Mesenchymal stem cell (in vitro differentiated cells and primary cell): Measurements from ENCODE around the gene LMF1.

ENCODE experiments used
- DNase-seq: peaks from one replicate; pipeline ENCODE4 v3.0.0-alpha.2; 2013
- H2AFZ ChIP-seq: one replicate; pipeline ENCODE4 v1.6.1; 2013; ENCODE audit warnings: low read depth, mild to moderate bottlenecking, control low read depth, inconsistent platforms, low read length, moderate library complexity
- H2AK5ac ChIP-seq: 2 replicates; pipeline ENCODE4 v1.6.1; 2013; ENCODE audit warnings: low read length, moderate library complexity, mild to moderate bottlenecking, inconsistent platforms; ENCODE audit not compliant: severe bottlenecking
- H2BK120ac ChIP-seq: one replicate; pipeline ENCODE4 v1.6.1; 2013; ENCODE audit warnings: low read depth, mild to moderate bottlenecking, inconsistent platforms, low read length, moderate library complexity
- H2BK12ac ChIP-seq, 2 experiments: one replicate each; pipeline ENCODE4 v1.6.1; 2013; ENCODE audit warnings: inconsistent platforms in 2 of 2, low read length in 2 of 2, mild to moderate bottlenecking in 2 of 2, moderate library complexity in 2 of 2, control low read depth in 1 of 2
- H2BK15ac ChIP-seq: one replicate; pipeline ENCODE4 v1.6.1; 2013; ENCODE audit warnings: mild to moderate bottlenecking, low read depth, inconsistent platforms; ENCODE audit not compliant: poor library complexity, severe bottlenecking
- H2BK5ac ChIP-seq: 2 replicates; pipeline ENCODE4 v1.6.1; 2013; ENCODE audit warnings: low read depth, mild to moderate bottlenecking, low read length, control low read depth, inconsistent platforms; ENCODE audit not compliant: poor library complexity, severe bottlenecking
- H3K14ac ChIP-seq, 2 experiments: one replicate each; pipeline ENCODE4 v1.6.1; 2013; ENCODE audit warnings: inconsistent platforms in 2 of 2, low read length in 2 of 2, control low read depth in 1 of 2, mild to moderate bottlenecking in 1 of 2, moderate library complexity in 1 of 2
- H3K18ac ChIP-seq, 2 experiments: one replicate each; pipeline ENCODE4 v1.6.1; 2013; ENCODE audit warnings: inconsistent platforms in 2 of 2, low read length in 2 of 2, control low read depth in 1 of 2, low read depth in 1 of 2, mild to moderate bottlenecking in 1 of 2
- H3K23ac ChIP-seq, 2 experiments: one replicate each; pipeline ENCODE4 v1.6.1; 2013; ENCODE audit warnings: inconsistent platforms in 2 of 2, low read length in 2 of 2, mild to moderate bottlenecking in 2 of 2, moderate library complexity in 2 of 2, control low read depth in 1 of 2
- H3K27ac ChIP-seq: 2 replicates; pipeline ENCODE4 v1.5.1; 2013; ENCODE audit warnings: mild to moderate bottlenecking, moderate library complexity, low read length, control low read depth, inconsistent platforms; ENCODE audit not compliant: poor library complexity, severe bottlenecking
- H3K27me3 ChIP-seq, 2 experiments: 2 replicates each; pipeline versions ENCODE4 v1.6.1 to v1.7.0; 2013; ENCODE audit warnings: low read length in 2 of 2, mild to moderate bottlenecking in 2 of 2, moderate library complexity in 2 of 2, control low read depth in 1 of 2, inconsistent platforms in 1 of 2; ENCODE audit not compliant: control insufficient read depth in 1 of 2, insufficient read depth in 1 of 2
- H3K36me3 ChIP-seq, 2 experiments: 2 replicates each; pipeline versions ENCODE4 v1.6.1 to v1.7.0; 2013; ENCODE audit warnings: low read length in 2 of 2, control low read depth in 1 of 2, inconsistent platforms in 1 of 2, low read depth in 1 of 2, mild to moderate bottlenecking in 1 of 2; ENCODE audit not compliant: insufficient read depth in 2 of 2, control insufficient read depth in 1 of 2
- H3K4ac ChIP-seq, 2 experiments: one replicate each; pipeline ENCODE4 v1.6.1; 2013; ENCODE audit warnings: inconsistent platforms in 2 of 2, low read length in 2 of 2, mild to moderate bottlenecking in 2 of 2, moderate library complexity in 2 of 2, control low read depth in 1 of 2, low read depth in 1 of 2
- H3K4me1 ChIP-seq: 2 replicates; pipeline ENCODE4 v1.6.1; 2013; ENCODE audit warnings: low read depth, low read length, control low read depth; ENCODE audit not compliant: control insufficient read depth, insufficient read depth
- H3K4me2 ChIP-seq: 2 replicates; pipeline ENCODE4 v1.6.1; 2013; ENCODE audit warnings: low read length, mild to moderate bottlenecking, inconsistent platforms; ENCODE audit not compliant: poor library complexity, severe bottlenecking
- H3K4me3 ChIP-seq, 2 experiments: 2 replicates each; pipeline versions ENCODE4 v1.5.1 to v1.7.0; 2013; ENCODE audit warnings: low read length in 2 of 2, mild to moderate bottlenecking in 2 of 2, control low read depth in 1 of 2, low read depth in 1 of 2; ENCODE audit not compliant: insufficient read depth in 1 of 2
- H3K79me1 ChIP-seq: replicated peaks from 2 replicates; pipeline ENCODE4 v1.6.1; 2013; ENCODE audit warnings: mild to moderate bottlenecking, control low read depth, low read length, inconsistent platforms; ENCODE audit not compliant: poor library complexity, severe bottlenecking
- H3K9ac ChIP-seq: 2 replicates; pipeline ENCODE4 v1.7.0; 2013; ENCODE audit warnings: mild to moderate bottlenecking, low read length, moderate library complexity
- H3K9me3 ChIP-seq: 2 replicates; pipeline ENCODE4 v1.7.0; 2013; ENCODE audit warnings: mild to moderate bottlenecking, low read length; ENCODE audit not compliant: control insufficient read depth
- H4K8ac ChIP-seq: one replicate; pipeline ENCODE4 v1.6.1; 2013; ENCODE audit warnings: inconsistent platforms, mild to moderate bottlenecking, low read length, moderate library complexity
- H4K91ac ChIP-seq: one replicate; pipeline ENCODE4 v1.6.1; 2013; ENCODE audit warnings: mild to moderate bottlenecking, low read length, inconsistent platforms
- WGBS: methylation state at CpG from one replicate; pipeline ENCODE4 v1.1.7; 2013; ENCODE audit warnings: mixed read lengths; 5-methylcytosine and 5-hydroxymethylcytosine counted together

Gene LMF1

DNA sequence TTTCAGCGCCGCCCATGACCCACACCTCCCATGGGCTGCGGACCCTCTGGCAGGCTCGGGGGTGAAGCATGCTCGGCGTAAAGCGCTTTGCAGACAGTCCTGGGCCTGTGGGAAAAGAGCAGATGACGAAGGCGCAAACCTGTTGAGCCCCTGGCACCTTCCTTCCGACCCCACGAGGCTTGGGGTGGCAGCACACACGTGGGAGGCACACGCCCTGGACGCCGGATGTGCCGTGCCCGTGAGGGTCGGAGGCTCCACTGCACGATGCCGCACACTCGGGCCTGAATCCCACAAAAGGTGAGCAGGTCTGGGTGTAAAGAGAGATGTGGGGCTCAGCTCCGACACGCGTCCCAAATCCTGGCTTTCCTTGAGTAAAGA lies 71.1 kb downstream of the LMF1 start:
- Histone ChIP-seq H2BK12ac (no peak overlapping the region), H3K4me1 (no peaks in the 10 kb centered on the region), H3K27me3 (no peaks in the 10 kb centered on the region), H3K27ac (no peak overlapping the region), H2AK5ac (no peak overlapping the region), H3K23ac (no peak overlapping the region), H2BK15ac (no peak overlapping the region), H2BK120ac (no peak overlapping the region), H3K4me3 (no peak overlapping the region), H3K9me3 (no peaks in the 10 kb centered on the region), H4K91ac (no peak overlapping the region), H2BK5ac (no peak overlapping the region), H3K18ac (no peak overlapping the region), H2AFZ (no peak overlapping the region), H3K14ac (no peak overlapping the region), H3K9ac (no peak overlapping the region), H4K8ac (no peak overlapping the region), H3K4ac (no peak overlapping the region), H3K4me2 (no peak overlapping the region), H3K36me3 (no peaks in the 10 kb centered on the region), H3K79me1 (no peaks in the 10 kb centered on the region)
- DNase-seq: no peak
- 80% methylated on average over 24 of the region's 24 CpGs for WGBS

DNA sequence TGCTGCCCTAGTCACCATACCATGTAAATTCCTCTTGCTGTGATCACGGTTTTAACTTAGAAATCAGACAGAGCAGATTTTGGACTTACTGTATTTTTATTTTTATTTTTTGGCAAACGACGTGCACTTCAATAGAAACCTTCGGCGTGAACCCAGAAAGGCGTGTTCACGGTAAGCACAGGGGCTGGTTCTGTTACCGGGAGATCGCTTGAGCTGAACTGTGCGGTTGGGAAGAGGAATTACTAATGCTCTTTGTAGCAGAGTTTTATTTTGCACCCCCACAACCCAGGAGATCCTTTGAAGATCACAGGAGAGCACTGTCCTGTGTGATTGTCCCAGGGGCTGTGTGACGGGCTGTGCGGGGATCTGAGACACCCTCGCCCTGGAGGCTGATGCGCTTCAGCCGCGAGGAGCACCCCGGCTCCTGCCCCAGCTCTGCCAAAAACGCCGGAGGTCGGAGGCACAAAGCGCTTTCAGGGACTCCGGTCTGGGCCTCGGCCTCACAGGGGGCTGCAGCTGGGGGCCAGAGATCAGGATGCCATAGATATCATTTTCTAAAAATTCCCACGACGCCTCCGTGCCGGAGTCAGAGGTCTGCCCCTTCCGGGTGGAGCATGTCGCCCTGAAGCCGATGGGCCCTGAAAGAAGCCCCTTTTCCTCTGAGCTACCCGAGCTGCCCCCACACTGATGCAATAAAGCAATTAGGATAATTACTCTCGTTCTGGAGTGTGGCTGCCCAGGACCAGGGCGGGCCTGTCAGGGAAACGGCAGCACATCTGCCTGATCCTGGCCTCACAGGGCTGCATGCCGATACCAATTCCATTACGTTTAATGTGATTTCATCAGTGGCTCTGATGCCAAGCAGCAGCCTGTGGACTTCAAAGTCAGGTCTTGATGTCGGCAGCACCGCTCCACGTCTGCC lies 71.8 kb downstream of the LMF1 start:
- H3K27me3 ChIP-seq: no peaks in the 10 kb centered on the region
- no peak overlapping the region for H3K27ac ChIP-seq
- no peaks in the 10 kb centered on the region for H3K9me3 ChIP-seq
- H3K79me1 ChIP-seq: no peaks in the 10 kb centered on the region
- no peak for DNase-seq
- no peak overlapping the region for H2BK120ac ChIP-seq
- H3K4ac ChIP-seq: no peak overlapping the region
- H3K4me2 ChIP-seq: no peak overlapping the region
- no peak overlapping the region for H3K23ac ChIP-seq
- no peak overlapping the region for H2BK5ac ChIP-seq
- H2BK15ac ChIP-seq: no peak overlapping the region
- no peak overlapping the region for H2AK5ac ChIP-seq
- WGBS: 82% methylated on average over 39 of the region's 39 CpGs
- no peak overlapping the region for H3K14ac ChIP-seq
- no peak overlapping the region for H3K9ac ChIP-seq
- H3K36me3 ChIP-seq: no peaks in the 10 kb centered on the region
- H2BK12ac ChIP-seq: no peak overlapping the region
- H3K4me1 ChIP-seq: no peaks in the 10 kb centered on the region
- H2AFZ ChIP-seq: no peak overlapping the region
- H4K91ac ChIP-seq: no peak overlapping the region
- no peak overlapping the region for H3K18ac ChIP-seq
- no peak overlapping the region for H3K4me3 ChIP-seq
- H4K8ac ChIP-seq: no peak overlapping the region

DNA sequence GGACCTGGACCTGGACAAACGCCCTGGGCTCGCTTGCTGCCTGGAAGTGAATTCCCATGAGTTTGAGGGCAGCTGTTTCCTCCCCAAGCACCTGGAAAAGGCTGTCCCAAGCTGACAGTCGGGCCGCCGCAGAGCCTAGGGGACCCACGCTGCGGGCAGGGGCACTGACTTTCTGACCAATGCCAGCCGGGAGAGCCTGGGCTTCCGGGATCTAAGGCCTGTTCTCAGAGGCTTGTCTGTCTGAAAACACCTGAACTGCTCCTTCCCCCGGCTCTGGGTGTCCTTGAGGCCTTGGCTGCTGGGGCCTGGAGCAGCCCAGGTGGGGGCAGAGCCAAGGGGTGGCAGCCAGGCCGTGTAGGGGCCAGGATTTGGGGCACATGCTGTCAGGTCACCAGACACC lies 72.6 kb downstream of the LMF1 start:
- Histone ChIP-seq H3K4me3 (no peak overlapping the region), H3K14ac (no peak overlapping the region), H2AFZ (no peak overlapping the region), H2BK5ac (no peak overlapping the region), H3K79me1 (no peaks in the 10 kb centered on the region), H3K4ac (no peak overlapping the region), H2BK15ac (no peak overlapping the region), H3K4me1 (no peaks in the 10 kb centered on the region), H3K9ac (no peak overlapping the region), H4K8ac (no peak overlapping the region), H3K27me3 (no peaks in the 10 kb centered on the region), H3K27ac (no peak overlapping the region), H2BK12ac (no peak overlapping the region), H3K18ac (no peak overlapping the region), H2AK5ac (no peak overlapping the region), H3K23ac (no peak overlapping the region), H3K9me3 (no peaks in the 10 kb centered on the region), H4K91ac (no peak overlapping the region), H3K4me2 (no peak overlapping the region), H3K36me3 (no peaks in the 10 kb centered on the region), H2BK120ac (no peak overlapping the region)
- WGBS: 82% methylated on average over 11 of the region's 11 CpGs
- DNase-seq: no peak

DNA sequence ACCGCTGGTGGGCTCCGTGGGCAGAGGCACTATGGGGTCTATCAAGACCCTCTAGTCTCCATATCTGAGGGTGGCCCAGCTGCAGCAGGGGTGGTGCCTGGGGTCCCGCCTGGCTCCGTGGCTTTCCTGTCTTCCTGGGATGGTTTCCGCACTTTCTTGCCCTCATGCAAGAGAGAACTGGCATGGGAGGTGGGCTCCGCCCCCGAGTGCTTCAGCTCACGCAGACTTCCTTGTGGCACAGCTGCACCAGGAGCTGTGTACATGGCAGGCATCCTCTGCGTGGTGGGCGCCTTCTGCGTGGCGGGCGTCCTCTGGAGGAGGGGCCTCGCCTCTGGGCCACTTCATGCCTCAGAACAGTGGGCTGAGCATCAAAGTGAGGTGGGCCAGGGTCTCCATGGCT lies 73.1 kb downstream of the LMF1 start:
- 79% methylated on average over 14 of the region's 14 CpGs for WGBS
- Histone ChIP-seq H3K9ac (no peak overlapping the region), H3K23ac (no peak overlapping the region), H3K79me1 (no peaks in the 10 kb centered on the region), H2BK15ac (no peak overlapping the region), H3K18ac (no peak overlapping the region), H3K9me3 (no peaks in the 10 kb centered on the region), H2AK5ac (no peak overlapping the region), H3K4ac (no peak overlapping the region), H2BK120ac (no peak overlapping the region), H3K4me2 (no peak overlapping the region), H3K27me3 (no peaks in the 10 kb centered on the region), H4K8ac (no peak overlapping the region), H2BK12ac (no peak overlapping the region), H2BK5ac (no peak overlapping the region), H2AFZ (no peak overlapping the region), H3K36me3 (peaks cover 0 to 2% of the 10 kb centered on the region in 2 experiments), H3K27ac (no peak overlapping the region), H4K91ac (no peak overlapping the region), H3K4me3 (no peak overlapping the region), H3K4me1 (no peaks in the 10 kb centered on the region), H3K14ac (no peak overlapping the region)
- DNase-seq: no peak
